Cerebellar cortex (tissue), 1 donor: Measurements from ENCODE around the gene FST.
A peak's percentile ranks its signal among the peaks of the same experiment; 100 is the strongest.

Experiments
- DNase-seq: peaks from one replicate; pipeline ENCODE4 v3.0.0-alpha.2; 2015; ENCODE audit warnings: low spot score

Gene FST

DNA sequence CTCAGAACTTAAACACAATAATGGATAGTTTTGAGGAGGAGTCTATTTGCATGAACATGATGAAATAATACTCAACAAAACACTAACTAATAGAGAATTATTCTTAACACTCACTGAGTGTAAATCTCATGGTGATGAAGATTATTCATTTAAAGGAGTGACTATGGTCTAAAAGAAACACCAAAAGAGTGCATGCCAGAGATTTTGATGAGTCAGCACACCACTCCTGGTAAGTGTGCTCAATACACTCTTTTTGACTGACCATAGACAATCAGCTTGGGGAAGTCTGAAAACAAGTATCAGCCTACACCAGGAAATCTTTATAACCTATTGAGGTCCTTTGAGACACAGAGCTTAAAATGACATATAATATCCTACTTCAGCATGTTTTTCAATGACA lies 6.8 kb upstream of the FST start:
- DNase-seq = no peak

DNA sequence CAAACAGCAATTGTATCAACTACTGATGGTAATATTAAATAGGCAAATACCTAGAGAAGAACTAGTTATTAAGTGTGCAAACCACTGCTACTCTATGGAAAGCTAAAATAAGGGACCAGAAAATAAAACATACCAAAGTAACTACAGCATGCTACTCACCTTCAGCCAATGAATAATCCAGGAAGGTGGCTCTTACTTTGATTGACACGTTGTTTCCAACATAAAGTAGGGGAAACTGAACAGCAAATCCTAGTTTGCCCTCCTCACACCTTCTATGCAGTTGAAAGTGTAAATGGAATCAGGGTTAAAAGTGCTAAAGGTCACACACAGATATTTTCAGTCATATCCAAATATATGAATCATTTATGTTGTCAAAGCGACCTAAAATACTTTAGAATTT lies 5.1 kb upstream of the FST start:
- no peak for DNase-seq

DNA sequence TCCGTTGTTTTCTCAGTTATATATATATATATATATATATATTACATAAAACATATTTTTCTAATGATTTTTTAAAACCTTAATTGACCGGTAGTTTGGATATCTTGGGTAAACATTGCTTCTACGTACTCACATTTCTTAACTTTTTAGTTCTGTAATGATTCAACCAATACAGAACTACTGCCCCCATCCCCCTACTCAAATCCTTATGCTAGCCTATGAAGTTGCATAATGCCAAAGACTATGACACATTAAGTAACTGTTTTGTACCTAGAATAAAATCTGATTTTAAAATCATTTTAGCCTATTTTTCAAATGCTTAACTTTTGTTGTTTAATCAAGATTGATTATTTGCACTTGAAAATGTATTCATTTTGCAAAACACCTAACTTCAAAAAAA lies 4.4 kb upstream of the FST start:
- DNase-seq = no peak

DNA sequence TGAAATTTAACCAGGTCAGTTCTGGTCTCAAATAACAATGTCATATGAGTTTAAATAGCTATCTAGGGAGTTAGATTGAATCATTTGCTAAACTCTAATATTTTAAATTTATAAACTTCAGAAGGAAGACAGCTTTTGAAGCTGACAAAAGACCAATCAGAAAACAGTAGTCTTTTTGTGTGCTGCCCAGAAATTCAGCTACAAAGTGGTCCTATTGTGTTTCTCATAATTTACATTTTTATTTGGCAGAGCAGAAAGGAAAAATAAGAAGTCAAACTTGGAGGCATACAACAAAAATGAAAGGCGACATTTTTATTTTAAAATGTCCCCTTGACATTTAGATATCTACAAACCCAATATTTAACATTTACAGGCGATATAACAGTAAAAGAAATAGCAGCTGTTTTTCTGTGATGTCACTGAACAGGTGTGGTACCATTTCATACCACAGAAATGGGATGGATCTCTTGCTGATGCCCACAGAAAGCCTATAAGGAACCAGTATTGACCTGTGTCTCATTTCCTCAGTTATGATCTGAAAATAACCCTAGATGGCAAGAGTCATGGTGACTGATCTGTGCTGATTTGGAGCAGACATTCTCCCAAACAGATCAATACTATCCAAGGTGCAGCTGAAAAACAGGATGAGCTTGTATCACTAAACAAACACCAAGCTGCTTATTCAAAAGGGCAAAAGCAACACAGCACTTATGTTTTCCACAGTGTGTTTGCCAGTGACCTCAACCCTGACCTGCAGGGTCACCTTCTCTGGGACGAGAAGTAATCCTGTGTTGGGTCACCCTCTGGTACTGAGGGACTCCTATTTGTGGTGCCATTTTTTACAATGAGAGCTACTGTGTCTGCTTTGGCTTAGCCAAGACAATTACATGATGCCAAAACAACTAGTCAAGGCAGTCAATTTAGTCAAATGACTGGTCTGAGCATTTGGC lies 3.6 kb upstream of the FST start:
- DNase-seq = no peak

DNA sequence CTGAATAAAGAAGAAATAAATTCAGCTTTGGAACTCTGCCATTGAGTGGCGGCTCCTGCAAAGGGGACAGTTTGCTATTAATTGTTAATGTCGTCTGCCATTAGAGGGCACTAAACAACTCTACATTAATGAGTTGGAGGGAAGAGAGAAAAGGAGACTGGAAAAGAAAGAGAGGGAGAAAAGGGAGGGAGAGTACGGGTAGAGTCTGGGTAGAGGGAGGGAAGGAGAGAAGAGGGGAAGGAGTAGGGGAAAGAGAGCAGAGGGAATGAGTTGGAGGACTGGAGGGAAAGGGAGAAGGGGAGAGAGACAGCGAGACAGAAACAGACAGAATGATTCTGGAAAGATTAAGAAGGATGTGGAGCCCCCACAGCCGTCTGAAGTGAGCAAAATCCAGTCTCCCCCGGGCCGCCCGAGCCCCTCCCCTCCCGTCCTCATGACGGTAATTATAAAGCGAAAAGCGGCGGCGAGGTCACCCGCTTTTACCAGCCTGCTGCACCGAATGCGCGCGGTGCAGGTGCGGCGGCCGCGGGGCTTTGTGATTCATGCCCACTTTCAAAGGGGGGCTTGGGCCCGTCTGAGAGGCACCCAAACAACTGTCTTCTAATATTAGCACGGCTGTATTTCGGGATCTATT lies 1.9 kb upstream of the FST start:
- DNase-seq = peak; percentile 64

DNA sequence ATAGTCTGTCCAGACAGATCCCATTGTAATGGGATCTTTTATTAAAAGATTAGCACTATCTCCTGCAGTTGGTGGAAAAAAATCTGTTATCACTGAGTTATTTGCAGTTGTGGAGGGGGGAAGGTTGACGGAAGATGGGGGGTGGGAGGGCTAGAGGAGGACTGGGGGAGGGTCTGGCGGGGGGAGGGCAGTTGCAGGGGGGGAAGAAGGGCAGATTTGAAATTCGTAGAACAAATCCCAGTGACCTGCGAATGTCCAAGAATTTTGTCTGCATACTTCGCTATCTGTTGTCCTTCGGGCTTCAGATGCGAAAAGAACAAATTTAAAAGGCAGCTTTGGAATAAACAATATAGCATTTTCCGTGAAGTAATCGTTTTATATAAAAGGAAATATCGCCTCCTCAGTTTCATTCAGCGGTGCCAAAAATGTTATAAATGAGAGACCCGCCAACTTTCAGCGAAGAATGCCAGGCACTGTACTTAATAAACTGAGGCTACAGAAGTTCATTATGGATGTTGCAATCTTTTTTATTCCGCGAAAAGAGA lies 1.3 kb upstream of the FST start:
- no peak for DNase-seq

DNA sequence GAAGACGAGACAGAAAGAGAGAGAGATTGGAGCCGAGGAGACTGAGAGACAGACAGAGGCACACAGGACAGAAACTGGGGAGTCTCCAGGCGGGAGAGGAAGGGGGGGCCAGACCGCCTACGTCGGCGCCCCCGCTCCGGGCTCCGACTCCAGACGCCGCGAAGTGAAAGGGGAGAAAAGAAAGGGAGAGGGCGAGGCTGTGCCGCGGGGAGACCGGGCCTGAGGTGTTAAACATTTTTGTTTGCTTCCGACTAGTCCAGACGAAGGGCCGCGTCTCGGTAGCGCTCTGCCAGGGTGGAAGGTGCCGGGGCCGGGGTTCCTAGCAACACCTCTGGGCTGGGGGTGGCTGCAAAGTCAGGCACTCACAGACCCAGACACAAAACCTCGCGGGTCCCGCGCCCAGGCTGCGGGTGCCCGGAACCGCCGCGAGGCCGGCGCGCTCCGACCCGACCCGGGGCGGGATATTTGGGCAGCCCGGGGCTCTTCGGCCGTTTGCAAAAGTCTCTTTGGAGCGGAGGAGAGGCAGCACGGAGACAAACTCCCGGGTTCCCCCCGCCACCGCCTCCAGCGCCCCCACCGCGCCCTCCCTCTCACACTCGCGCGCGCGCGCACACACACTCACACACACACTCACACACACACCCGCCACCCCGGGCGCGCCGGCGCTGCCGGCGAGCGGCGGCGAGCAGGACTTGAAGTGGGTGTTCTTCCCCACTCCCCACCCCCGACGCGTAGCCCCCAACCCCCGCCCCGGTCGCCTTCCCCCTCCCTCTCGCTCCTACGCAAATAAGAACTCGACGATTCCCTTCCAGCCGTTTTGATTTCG lies 626 bp upstream of the FST start:
- DNase-seq = no peak

DNA sequence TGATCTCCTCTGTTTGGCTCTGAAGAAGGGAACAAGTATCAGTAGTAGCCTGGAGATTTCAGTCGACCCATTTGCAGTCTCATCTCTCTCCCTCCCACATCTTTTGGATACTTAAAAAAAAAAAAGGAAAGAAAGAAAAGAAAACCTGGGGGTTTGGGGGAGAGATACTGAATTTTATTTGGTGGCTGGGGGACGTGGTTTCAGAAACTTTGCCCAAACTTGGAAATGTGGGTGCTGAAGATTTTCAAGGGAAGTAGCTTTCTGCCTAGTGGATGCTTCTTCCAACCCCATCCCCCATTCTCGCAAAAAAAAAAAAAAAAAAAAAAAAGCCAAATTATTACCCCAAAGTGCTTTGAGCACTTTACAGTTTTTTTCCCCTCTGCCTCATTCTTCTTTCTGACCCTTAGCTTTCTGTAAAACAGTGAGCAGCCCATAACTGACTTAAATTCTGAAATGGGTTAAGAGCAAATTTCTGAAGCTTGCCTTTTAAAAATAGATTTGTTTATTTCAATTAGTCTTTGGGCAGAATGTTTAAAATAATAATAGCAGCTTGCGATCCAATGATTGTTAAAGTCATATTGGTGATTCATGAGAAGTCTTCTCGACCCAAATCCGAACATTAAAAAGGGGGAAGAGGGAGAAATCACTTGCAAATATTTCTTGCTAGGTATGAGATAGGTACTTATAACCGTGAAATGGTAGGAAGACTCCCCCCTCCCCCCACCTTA lies 894 bp downstream of the FST start:
- no peak for DNase-seq

DNA sequence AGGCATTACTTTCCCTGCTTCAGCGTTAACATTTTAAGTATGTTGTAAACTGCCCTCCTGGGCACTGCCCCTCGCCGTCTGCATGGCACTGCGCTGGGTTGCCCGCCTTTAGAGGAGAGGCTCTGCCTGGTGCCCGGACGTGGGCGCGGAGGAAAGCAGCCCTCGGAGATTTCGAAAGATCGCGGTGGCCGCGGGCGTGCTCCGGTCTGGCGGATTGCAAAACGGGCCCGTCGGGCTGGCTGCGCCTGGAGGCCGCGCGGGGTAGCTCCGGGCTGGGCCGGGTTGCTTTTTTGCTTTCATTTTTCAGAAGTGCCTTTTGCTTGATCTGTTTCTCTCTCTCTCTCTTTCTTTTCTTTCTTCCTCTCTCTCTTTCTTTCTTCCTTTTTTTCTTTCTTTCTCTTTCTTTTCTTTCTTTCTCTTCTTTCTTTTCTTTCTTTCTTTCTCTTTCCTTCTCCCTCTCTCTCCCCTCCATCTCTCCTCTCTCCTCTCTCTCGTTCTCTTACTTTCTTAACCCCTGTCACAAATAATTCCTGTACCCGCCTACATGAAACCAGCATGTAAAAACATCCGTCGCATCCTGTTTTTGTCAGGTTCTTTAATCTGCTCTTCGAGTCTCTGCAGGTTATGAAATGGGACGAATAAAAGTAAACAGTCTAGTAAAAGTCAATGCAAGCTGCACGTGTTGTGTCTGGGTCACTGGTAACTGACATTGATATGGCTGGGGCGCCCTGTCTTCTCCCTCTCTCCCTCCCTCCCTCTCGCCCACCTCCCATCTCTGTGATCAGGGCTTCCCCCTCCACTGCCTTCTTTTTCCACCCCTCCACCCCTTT lies 1.7 kb downstream of the FST start:
- no peak for DNase-seq

DNA sequence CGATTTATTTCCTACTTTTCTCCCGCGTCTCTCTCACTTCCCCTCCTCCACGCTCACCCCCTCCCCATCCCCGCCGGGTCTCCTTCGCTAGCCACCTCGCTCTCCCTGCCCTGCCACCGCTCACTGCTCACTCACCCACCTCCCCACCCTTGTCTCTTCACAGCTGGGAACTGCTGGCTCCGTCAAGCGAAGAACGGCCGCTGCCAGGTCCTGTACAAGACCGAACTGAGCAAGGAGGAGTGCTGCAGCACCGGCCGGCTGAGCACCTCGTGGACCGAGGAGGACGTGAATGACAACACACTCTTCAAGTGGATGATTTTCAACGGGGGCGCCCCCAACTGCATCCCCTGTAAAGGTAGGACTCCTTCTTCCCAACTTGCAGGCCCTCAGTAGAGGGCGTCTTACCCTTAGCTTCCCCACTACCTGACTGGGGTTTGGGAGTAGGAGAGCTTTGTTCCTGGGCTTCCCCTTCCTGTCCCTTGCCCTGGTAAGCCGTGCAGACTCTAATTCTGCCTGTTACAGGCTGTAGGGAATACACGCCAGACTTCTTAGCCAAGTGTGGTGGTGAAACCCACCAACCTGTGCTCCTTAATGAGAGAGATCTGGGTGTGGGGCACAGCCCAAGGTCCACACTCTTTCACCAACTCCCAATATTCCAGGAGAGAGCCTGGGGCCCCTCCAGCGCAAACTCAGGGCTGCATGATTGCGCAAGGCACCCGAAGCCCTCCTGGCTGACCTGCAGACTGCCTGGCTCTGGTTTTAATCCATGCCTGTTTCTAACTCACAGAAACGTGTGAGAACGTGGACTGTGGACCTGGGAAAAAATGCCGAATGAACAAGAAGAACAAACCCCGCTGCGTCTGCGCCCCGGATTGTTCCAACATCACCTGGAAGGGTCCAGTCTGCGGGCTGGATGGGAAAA lies 2.5 kb downstream of the FST start:
- peak; percentile 18 for DNase-seq

DNA sequence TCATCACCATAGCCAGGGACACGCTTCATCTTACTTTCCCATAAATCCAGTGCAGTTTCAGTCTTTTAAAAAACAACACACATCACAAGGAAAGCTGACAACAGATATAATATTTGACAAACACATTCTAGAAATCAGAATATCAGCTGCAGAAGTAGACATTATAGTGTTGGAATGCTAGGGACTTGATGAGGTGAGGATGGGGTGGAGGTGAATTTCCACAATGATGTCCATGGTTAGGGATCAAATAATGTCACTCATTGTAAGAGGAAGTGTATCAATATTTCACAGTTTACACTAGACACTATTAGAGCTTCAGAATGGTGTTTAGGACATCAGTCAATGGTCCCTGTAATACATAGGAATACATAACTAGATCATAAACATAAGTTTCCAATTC lies 7.0 kb downstream of the FST start:
- DNase-seq = no peak

DNA sequence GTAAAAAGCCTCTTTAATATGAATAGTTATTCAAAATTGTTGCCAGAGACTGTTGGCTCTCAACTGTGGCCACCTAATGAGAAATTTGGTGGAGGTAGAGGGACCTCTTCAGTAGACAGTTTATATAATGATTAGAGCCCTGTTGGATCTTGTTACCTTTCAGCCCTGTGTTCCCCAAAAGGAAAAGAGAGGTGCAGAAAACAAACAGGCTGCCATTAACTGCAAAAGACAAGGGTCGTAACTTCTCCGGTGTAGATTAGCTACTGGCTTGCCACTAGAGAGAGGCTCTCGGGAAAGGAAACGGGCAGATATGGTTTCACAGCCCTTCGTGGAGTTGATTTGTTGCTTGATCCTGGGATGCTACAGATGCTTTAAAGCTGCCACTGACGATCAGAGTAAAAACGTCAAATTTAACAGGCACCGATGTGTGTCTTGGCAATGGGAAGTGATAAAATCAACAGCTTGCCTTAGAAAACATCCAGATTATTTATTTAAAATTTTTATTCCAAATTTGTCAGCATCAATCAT lies 7.8 kb downstream of the FST start:
- no peak for DNase-seq

DNA sequence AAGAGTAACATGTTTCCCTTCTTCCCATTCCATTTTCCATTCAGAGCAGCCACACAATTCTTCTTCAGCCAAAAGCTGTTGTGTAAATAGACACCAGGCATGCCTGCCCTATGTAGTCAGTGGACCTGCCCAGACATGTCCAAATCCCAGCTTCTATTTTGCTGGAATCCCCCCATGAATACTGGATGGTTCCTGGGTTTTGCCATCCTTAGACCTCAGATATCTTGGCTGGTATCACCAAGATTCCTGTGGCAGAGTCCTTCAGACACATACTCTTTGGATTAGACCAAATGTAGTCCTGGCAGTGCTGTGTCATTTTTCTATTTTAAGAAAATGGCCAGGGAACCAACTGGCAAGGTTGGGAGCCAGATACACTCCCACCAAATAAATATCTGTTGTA lies 10.3 kb downstream of the FST start:
- no peak for DNase-seq

DNA sequence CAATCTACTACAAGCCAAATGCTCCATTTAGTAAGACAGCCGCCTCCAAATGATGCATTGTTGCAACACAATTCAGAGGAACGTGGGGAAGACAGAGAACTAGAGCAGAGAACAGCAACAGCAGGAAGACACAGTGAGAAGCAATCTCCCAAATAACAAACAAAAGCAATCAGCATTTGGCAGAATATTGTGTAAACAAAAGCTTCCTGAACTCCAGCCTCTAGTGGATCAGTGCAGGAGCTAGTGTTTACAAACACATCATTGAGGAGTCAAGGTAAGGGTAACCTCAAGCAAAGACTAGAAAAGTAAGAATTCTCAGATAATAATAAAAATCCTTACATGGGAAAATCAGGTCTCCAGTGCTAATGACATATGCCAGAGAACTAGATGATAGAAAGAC lies 20.6 kb downstream of the FST start:
- DNase-seq = no peak

DNA sequence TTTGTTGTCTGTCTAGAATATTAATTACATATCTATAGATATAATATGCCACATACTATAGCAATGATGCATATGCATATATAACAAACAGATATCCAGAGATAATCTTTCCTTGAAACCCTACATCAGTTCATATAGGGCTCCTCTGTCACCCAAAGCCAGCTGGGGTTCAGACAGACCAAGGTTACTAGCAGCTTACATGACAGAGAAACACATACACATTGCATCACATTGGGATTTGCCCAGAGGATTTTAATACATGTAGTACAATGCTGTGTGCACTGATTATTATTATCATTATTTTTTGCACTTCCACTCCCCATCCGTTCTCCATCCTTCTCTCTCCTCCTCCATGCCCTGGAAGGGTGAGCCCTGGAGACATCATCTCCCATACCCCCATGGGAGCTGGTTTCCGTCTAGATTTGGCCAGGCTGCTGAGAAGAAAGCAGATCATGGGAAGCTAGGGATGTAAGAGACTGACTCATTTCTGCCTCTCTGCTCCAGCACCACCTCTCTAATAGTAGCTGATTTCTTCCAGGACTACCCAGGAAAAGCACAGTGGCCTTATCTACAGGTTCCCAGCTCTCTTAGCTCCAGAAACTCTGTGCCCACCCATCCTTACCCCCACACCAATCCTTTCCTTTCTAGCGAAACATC lies 23.3 kb downstream of the FST start:
- DNase-seq = no peak

DNA sequence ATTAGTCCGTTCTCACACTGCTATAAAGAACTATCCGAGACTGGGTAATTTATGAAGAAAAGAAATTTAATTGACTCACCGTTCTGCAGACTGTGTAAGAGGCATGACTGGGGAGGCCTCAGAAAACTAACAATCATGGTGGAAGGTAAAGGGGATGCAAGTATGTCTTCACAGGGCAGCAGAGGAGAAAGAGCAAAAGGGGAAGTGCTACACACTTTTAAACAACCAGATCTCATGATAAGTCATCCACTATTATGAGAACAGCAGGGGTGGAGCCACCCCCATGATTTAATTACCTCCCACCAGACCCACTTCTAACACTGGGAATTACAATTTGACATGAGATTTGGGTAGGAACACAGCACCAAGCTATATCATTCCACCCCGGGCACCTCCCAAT lies 26.6 kb downstream of the FST start:
- DNase-seq = no peak

DNA sequence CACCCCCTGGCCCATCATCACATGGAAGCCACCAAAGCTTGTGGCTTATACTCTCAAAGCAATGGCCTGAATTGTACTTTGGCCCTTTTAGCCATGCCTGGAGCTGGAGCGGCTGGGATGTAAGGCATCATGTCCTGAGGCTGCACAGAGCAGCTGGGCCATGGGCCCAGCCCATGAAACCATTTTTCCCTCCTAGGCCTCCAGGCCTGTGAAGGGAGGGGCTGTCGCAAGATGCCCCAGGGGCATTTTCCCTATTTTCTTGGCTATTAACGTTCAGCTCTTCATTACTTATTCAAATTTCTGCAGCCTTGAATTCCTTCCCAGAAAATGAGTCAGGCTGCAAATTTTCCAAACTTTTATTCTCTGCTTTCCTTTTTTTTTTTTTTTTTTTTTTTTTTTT lies 27.7 kb downstream of the FST start:
- no peak for DNase-seq

DNA sequence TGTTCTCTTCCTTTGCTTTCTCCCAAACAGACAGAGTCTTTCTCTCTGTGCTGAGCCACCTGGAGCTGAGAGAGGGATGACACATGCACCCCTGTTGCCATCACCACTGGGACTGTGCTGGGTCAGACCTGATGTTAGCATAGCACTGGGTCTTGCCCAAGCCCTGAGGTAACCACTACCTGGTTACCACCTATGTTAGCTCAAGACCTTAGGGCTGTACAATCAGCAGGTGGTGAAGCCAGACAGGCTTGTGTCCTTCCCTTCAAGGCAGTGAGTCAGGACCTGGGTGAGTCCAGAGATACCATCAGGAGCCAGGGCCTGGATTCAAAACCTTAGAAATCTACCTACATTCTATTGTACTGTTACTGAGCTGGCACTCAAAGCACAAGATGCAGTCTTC lies 32.1 kb downstream of the FST start:
- no peak for DNase-seq

DNA sequence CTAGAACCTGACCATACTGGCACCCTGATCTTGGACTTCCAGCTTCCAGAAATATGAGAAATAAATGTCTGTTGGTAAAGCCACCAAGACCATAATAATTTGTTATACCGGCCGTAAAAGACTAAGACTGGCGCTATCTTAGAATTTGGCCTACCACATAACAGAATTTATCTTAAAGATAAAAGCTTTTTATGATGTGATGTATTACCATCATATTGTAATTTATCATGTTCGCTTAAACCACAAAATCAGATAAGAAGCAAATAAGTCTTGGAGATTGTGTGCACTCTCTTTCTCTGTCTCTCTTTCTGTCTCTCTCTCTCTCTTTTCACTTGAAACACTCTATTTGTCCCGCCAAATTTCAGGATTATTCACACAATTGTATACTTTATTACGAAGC lies 35.6 kb downstream of the FST start:
- DNase-seq = no peak
